Fibroblast of pulmonary artery (primary cell): ENCODE data around the gene INSRR.

Source experiments
- DNase-seq: peaks from one replicate; pipeline ENCODE4 v3.0.0-alpha.2; 2010; ENCODE audit warnings: low read depth
- H3K4me3 ChIP-seq: replicated peaks from 2 replicates; pipeline ENCODE4 v1.5.1; 2011; ENCODE audit warnings: low read depth, mild to moderate bottlenecking, control low read depth, low read length, moderate library complexity
- CTCF ChIP-seq: IDR thresholded peaks from 2 replicates; pipeline ENCODE4 v1.5.1; 2011; ENCODE audit warnings: mild to moderate bottlenecking, control low read depth, low read length, inconsistent platforms; ENCODE audit errors: missing control alignments

INSRR gene

DNA sequence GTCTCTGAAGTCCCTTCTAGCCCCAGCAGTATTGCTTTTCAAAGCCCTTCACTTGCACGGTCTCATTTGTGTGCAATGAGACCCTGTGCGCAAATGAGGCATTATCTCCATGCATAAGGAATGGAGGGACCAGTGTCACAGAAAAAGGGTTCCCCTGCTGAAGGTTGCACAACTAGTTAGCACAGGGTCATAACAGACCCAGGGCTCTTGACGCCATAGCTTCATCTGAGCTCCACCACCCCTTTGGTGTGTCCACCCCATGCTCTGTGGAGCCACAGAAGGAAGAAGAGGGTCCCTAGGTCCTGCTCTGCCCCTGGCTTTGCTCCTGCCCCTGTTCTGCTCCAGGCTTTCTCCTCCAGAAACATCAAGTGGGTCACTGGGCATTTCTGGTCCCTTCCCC is 54.9 kb downstream of the INSRR start:
- no peak for TF ChIP-seq CTCF
- DNase-seq = no peak
- no peak overlapping the region for H3K4me3 ChIP-seq

GRCh38 chr1:156803086-156803851 is 55.6 kb downstream of the INSRR start:
- no peak overlapping the region for H3K4me3 ChIP-seq
- TF ChIP-seq CTCF = no peak
- no peak for DNase-seq

DNA sequence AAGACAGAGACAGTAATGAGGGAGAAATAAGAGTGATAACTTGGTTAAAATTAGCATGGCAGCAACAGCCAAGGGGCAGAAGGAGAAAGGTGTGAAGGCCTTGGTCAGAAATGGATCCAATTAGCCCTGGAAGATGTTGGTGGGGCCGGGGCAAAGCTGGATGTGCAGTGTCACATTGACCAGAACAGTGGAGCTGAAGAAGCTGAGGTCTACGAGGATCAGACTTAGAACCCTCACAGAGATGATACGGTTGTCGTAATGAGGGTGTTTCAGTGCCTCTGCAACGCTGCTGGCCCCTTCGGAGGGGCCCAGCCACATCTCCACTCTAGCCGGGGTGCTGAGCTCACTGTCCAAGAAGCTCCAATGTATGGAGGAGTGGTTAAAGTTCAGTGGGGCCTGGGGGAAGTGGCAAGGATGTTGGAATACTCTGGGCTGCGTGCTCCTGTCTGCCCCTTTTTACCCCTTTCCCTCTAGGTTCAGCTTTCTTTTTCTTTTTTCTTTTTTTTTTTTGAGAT is 56.4 kb downstream of the INSRR start:
- no peak overlapping the region for H3K4me3 ChIP-seq
- no peak for TF ChIP-seq CTCF

GRCh38 chr1:156801409-156802121 is 57.4 kb downstream of the INSRR start:
- TF ChIP-seq CTCF = peak; percentile 13
- H3K4me3 ChIP-seq = no peak overlapping the region
- peak; percentile 47 for DNase-seq

More for the DNA sequence above, 56.4 kb downstream of the INSRR start:
- DNase-seq = no peak

DNA sequence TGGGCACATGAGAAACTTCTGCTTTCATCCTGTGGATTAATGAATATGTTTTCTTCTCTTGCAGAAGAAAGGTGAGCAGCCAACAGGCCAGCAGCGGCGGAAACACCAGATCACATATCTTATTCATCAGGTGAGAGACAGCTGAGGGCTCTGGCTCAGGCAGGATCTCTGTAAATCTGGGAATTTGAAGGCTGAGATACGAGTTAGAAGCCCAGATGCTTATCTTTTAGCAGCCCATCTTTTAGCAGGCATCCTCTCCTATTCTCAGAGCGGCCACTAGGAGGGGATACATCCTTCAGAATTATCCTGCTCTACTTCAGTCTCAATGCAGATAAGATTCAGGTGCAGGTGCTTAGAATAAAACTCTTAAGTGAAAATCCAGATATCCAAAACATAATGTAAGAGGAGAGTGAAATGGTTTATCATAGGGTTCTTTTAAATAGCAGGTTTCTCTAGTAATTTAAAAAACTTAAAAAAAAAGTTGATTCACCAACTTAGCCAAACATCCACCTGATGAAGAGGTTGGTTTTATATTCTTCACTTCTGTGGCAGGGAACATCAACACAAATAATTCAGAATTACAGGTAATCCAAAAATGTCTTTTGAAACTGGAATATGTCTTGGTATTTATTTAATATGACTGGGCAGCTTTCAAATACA is 61.6 kb downstream of the INSRR start:
- no peak overlapping the region for H3K4me3 ChIP-seq
- DNase-seq = peak; percentile 60
- peak; percentile 82 for TF ChIP-seq CTCF

DNA sequence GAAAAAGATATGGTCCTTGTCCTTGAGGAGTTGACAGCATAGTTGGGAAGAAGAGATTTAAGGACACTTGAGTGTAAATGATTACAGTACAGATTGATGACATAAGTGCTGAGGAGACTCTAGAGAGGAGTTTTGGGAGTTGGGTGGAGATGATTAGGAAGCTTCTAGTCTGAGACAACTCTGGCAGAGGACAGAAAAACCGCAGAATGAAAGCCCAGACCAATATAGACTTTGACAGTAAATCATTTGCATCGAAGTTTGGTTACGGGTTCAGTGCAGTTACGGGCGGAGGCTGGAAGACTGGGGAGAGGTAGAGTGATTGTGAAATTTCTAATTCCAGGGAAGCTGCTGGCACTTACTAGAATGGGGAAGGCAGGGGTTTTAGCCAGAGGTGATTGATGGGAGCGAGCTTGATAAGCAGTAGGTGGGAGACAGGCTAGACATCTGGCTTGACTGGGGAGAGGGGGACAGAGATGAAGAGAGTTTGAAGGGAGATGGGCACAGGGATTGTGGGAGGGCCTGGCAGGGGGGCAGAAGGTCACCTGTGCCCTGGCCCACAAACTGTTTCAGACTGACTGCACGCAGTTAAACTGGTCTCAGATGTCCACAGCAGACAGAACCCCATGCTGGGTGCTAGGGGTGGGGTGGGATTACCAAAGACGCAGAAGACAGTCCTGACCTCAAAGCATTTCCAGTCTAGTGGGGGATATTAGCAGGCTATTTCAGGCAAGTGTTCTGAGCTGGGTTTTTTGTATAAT is 62.4 kb downstream of the INSRR start:
- H3K4me3 ChIP-seq = no peak overlapping the region
- DNase-seq = no peak
- no peak for TF ChIP-seq CTCF
